Type B pancreatic cell (in vitro differentiated cells): ENCODE measurements around the gene COL25A1. TPM values are rescaled to one million over a fixed set of nuclear protein-coding genes. Genes with fewer than 3 reads are reported as not detected.

Experiments used
- DNase-seq: peaks from one replicate; pipeline ENCODE4 v3.0.0; 2021; ENCODE audit warnings: mixed read lengths; ENCODE audit not compliant: unreplicated experiment; ENCODE audit errors: extremely low spot score
- H3K27ac Mint-ChIP-seq: 2 replicates; pipeline ENCODE4 v1.8.0; 2021; ENCODE audit warnings: mild to moderate bottlenecking, mixed read lengths
- H3K27me3 Mint-ChIP-seq: 2 replicates; pipeline ENCODE4 v1.8.0; 2021; ENCODE audit warnings: mixed read lengths
- H3K36me3 Mint-ChIP-seq: 2 replicates; pipeline ENCODE4 v1.8.0; 2021; ENCODE audit warnings: mixed read lengths
- H3K4me1 Mint-ChIP-seq: one replicate; pipeline ENCODE4 v1.8.0; 2021; ENCODE audit warnings: mixed read lengths; ENCODE audit not compliant: unreplicated experiment
- H3K4me3 Mint-ChIP-seq: 2 replicates; pipeline ENCODE4 v1.8.0; 2021; ENCODE audit warnings: mild to moderate bottlenecking, mixed read lengths
- H3K9me3 Mint-ChIP-seq: 2 replicates; pipeline ENCODE4 v1.8.0; 2021; ENCODE audit warnings: mixed read lengths
- total RNA-seq: library from RNA; stranded (reverse); gene quantifications from 2 replicates; pipeline ENCODE4 v1.2.1, GENCODE V29; 2021; ENCODE audit warnings: low replicate concordance
- TF ChIP-seq, protein P1 (sequence below): fragments of 200-600 bp; sonication (generic); conservative IDR thresholded peaks from 2 replicates; pipeline ENCODE4 v1.5.0; 2021; ENCODE audit warnings: antibody characterized with exemption, mild to moderate bottlenecking

The COL25A1 gene
- total RNA-seq, 1 donor from 2014 or later, result 9.2 TPM

DNA sequence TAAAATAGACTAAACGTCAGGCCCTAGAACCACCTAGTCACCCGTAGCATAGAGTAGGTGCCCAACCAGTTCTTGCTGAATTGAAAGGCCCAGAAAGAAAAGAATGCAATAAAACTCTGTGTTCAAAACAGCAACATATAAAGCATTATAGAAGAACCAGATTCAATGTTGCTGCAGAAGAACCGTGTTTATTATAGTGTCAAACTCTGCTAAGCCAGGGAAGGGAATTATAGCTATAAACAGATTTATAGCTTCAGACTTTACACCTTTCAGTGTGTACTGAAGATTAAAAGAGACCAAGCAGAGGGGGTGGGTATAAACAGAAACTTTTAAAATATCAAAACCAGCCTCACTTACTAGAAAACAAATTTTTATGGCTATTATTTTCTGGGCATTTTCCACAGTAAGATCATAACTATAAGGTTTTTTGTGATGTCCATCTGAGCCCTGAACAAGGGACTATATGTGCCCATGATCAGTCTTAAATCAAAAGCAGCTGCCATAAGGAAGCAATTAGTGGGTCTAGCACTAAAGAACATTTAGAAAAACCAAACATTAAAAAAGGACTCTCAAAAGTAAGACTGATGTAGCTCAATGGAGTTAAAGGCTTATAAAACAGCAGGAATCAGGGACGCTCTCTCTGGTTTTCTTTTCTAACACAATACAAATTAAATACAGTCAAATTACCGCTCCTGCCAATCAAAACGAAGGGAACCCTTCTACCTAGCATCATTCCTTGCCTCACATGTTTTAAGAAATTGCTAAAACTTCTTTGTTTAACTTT, 319.9 kb downstream of the COL25A1 start:
- TF ChIP-seq, protein P1, sequence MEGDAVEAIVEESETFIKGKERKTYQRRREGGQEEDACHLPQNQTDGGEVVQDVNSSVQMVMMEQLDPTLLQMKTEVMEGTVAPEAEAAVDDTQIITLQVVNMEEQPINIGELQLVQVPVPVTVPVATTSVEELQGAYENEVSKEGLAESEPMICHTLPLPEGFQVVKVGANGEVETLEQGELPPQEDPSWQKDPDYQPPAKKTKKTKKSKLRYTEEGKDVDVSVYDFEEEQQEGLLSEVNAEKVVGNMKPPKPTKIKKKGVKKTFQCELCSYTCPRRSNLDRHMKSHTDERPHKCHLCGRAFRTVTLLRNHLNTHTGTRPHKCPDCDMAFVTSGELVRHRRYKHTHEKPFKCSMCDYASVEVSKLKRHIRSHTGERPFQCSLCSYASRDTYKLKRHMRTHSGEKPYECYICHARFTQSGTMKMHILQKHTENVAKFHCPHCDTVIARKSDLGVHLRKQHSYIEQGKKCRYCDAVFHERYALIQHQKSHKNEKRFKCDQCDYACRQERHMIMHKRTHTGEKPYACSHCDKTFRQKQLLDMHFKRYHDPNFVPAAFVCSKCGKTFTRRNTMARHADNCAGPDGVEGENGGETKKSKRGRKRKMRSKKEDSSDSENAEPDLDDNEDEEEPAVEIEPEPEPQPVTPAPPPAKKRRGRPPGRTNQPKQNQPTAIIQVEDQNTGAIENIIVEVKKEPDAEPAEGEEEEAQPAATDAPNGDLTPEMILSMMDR, result no peak
- no peaks in the 10 kb centered on the region for H3K36me3 Mint-ChIP-seq
- H3K4me3 Mint-ChIP-seq, result no peak overlapping the region
- H3K27me3 Mint-ChIP-seq, result peaks cover 5% of the 10 kb centered on the region
- DNase-seq, result no peak
- no peak overlapping the region for H3K27ac Mint-ChIP-seq
- no peaks in the 10 kb centered on the region for H3K9me3 Mint-ChIP-seq
- H3K4me1 Mint-ChIP-seq, result peaks cover 19% of the 10 kb centered on the region

DNA sequence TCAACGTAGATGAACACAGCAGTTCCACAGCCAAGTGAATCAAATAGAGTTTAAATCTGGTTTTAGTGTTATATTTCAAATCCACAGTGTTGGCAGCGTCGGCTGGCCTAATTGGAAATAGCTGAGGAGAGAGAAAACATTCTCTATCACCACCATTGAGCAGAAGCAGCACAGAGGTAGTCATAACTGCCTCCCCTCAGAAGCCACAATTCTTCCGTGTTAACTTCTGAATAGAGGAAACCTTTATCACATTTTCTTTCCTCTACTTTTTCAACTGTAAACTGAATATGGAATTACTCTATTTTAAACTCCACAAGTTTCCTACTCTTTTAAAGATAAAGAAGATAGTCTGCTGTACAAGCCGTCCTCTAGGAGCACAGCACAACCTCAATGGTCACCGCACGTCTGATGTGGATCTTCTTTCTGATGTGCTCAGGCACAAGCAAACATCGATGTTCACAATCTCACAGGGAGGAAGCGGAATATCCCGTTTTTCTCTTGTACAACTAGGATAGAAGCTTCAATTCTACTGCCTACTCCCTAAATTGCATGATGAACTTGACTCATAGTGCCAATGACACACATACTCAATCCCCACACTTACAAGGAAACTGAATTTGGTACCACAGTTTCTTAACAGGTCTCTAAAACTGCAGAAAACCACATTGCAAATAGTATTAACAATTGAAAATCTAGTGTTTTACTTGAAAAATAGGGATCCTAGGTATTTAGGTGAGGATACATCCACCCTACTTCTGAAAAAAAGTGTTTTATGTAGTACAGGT, 321.8 kb downstream of the COL25A1 start:
- TF ChIP-seq, protein P1, result no peak
- peaks cover 5% of the 10 kb centered on the region for H3K27me3 Mint-ChIP-seq

DNA sequence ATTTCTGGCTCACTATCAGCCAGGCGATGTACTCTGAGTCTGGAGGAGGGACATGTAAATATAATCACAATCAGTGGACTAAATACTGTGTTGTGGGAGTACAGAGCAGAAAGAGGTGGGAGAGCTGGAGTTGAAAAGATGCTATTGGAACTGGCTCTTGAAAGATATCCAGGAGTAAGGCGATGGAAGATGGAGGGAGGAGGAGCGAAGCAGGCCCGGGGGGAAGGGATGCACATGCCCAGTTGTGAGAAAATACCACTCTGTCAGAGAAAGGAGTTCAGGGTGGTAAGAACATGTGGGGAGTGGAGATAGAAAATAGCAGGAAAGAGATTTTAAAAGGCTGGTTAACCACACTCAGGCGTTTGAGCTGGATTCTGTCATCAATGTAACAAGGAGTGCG, 322.7 kb downstream of the COL25A1 start:
- TF ChIP-seq, protein P1, result no peak
- no peaks in the 10 kb centered on the region for H3K36me3 Mint-ChIP-seq
- H3K27me3 Mint-ChIP-seq, result peaks cover 5% of the 10 kb centered on the region
- H3K27ac Mint-ChIP-seq, result no peak overlapping the region
- H3K4me3 Mint-ChIP-seq, result no peak overlapping the region
- H3K9me3 Mint-ChIP-seq, result no peaks in the 10 kb centered on the region
- H3K4me1 Mint-ChIP-seq, result peaks cover 19% of the 10 kb centered on the region
- no peak for DNase-seq

More for the DNA sequence above, 321.8 kb downstream of the COL25A1 start:
- H3K9me3 Mint-ChIP-seq, result no peaks in the 10 kb centered on the region
- peaks cover 19% of the 10 kb centered on the region for H3K4me1 Mint-ChIP-seq
- DNase-seq, result no peak
- no peak overlapping the region for H3K4me3 Mint-ChIP-seq
- no peak overlapping the region for H3K27ac Mint-ChIP-seq
- H3K36me3 Mint-ChIP-seq, result no peaks in the 10 kb centered on the region

DNA sequence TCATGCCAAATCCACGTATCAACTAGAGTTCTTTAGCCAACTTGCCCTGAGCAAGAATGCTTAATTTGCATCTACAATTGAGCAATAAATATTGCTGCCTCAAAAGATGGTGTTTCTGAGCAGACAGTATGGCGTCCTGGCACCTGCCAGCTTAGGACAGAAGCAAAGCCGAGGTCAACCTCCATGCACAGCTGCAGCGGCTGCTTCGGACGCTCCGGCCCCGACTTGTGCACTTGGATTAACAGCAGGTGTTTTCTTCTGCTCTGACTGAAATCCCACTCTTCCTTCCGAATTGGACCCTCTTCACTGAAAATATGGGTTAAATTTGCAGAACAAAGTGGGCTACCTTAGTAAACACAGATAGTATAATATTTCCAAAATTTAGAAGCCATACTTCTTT, 324.4 kb downstream of the COL25A1 start:
- Mint-ChIP-seq H3K4me1 (peaks cover 17% of the 10 kb centered on the region), H3K4me3 (no peak overlapping the region), H3K27ac (no peak overlapping the region), H3K36me3 (no peaks in the 10 kb centered on the region), H3K27me3 (peaks cover 5% of the 10 kb centered on the region), H3K9me3 (no peaks in the 10 kb centered on the region)
- TF ChIP-seq, protein P1, result no peak
- DNase-seq, result no peak

DNA sequence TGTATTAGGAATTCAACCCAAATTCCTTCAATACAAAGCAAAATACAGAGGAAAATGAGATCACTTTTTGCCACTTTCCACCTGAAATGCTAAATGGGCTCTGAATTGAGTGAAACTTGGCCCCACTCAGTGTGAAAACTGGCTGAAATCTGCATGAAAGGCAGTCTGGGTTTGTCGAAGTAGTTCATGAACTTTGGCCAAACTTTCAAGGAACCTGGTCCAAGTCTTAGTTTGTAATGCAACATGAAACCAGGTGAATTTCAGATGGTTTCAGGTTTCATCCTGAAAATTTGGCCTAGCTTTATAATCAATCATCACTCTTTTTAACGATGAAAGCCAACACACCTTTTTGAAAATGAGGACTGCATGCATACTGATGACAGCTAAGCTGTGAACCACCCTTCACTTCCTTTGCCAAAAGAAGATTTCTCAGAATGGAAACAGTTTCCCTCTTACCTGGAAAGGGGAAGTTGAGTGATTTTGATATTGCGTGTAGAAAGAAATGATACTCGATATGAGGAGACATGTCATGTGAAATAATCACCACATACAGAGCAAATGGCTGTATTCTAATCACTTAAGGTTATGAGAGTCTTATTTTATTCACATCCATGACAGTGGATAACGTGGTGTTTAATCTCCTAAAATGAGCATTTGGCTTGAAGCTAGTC, 329.7 kb downstream of the COL25A1 start:
- TF ChIP-seq, protein P1, result no peak
- no peaks in the 10 kb centered on the region for H3K36me3 Mint-ChIP-seq
- H3K9me3 Mint-ChIP-seq, result no peaks in the 10 kb centered on the region
- no peak for DNase-seq
- H3K4me3 Mint-ChIP-seq, result no peak overlapping the region
- peaks cover 3% of the 10 kb centered on the region for H3K27me3 Mint-ChIP-seq
- H3K4me1 Mint-ChIP-seq, result peaks cover 11% of the 10 kb centered on the region
- H3K27ac Mint-ChIP-seq, result no peak overlapping the region
